Endothelial cell of umbilical vein (primary cell): Measurements from ENCODE around the gene SLC24A3. TPM values are rescaled to one million over a fixed set of nuclear protein-coding genes. Genes with fewer than 3 reads are reported as not detected.

Experiments
- BruUV-seq: library from RNA; stranded (reverse); fragments of 400-500 nt; replicated peaks from 2 replicates; lab custom pipeline; 2021; lab: Mats Ljungman, UMichigan
- CTCF ChIA-PET: fragments of 300-600, 350-600 bp; sonication (Branson Sonifier 250); formaldehyde crosslinking; loops from one replicate; lab custom pipeline; 2021; ENCODE audit warnings: antibody characterized with exemption, inconsistent platforms; lab: Charles Lee
- POLR2A ChIA-PET: fragments of 300-600, 350-600 bp; sonication (Branson Sonifier 250); formaldehyde crosslinking; loops from one replicate; lab custom pipeline; 2021; ENCODE audit warnings: antibody characterized with exemption, inconsistent platforms; lab: Charles Lee
- DNase-seq: peaks from one replicate; pipeline ENCODE4 v3.0.0-alpha.2; 2011; ENCODE audit warnings: low read depth, low spot score
- FAIRE-seq: peaks from 2 replicates; lab custom pipeline; 2011; peaks lifted over from hg19 to GRCh38; lab: Jason Lieb, UNC
- H2AFZ ChIP-seq: 2 replicates; pipeline ENCODE4 v1.6.0; 2012; ENCODE audit warnings: low read depth, low read length, control low read depth, inconsistent platforms
- H3K27ac ChIP-seq: 2 replicates; pipeline ENCODE4 v1.5.1; 2011; ENCODE audit warnings: low read depth, mild to moderate bottlenecking, control low read depth, low read length, moderate library complexity; ENCODE audit not compliant: insufficient read depth
- H3K27me3 ChIP-seq, 2 experiments: 2 replicates each; pipeline versions ENCODE4 v1.6.0 to v1.6.1; 2011; ENCODE audit warnings: low read length in 2 of 2, mixed read lengths in 1 of 2; ENCODE audit not compliant: control insufficient read depth in 2 of 2, insufficient read depth in 2 of 2
- H3K36me3 ChIP-seq, 2 experiments: 2 replicates in 1 of 2; 3 replicates in 1 of 2; pipeline ENCODE4 v1.5.1; 2011; ENCODE audit warnings: low read length in 2 of 2, mild to moderate bottlenecking in 1 of 2, moderate library complexity in 1 of 2; ENCODE audit not compliant: control insufficient read depth in 2 of 2, insufficient read depth in 2 of 2; ENCODE audit errors: extremely low read depth in 1 of 2
- H3K4me1 ChIP-seq: 3 replicates; pipeline ENCODE4 v1.5.1; 2011; ENCODE audit warnings: mild to moderate bottlenecking, low read length; ENCODE audit not compliant: control insufficient read depth, insufficient read depth; ENCODE audit errors: extremely low read depth
- H3K4me2 ChIP-seq: 2 replicates; pipeline ENCODE4 v1.6.1; 2011; ENCODE audit warnings: low read length, control low read depth, mixed read lengths; ENCODE audit not compliant: insufficient read depth
- H3K4me3 ChIP-seq, 3 experiments: fragments of 200-600 bp in 1 of 3; sonication (generic), shearing (Covaris generic) in 1 of 3; replicated peaks in 1 of 3; 2 replicates each; pipeline ENCODE4 v1.5.1; 2011 to 2016; ENCODE audit warnings: control low read depth in 3 of 3, low read length in 3 of 3, mild to moderate bottlenecking in 2 of 3, inconsistent platforms in 1 of 3, low read depth in 1 of 3, moderate library complexity in 1 of 3; ENCODE audit not compliant: insufficient read depth in 1 of 3
- H3K79me2 ChIP-seq: 2 replicates; pipeline ENCODE4 v1.6.0; 2012; ENCODE audit warnings: low read length, inconsistent platforms; ENCODE audit not compliant: control insufficient read depth, insufficient read depth
- H3K9ac ChIP-seq: replicated peaks from 2 replicates; pipeline ENCODE3; 2011; ENCODE audit warnings: low read length, control low read depth; ENCODE audit not compliant: insufficient read depth; ENCODE audit errors: extremely low read depth
- H3K9me1 ChIP-seq: replicated peaks from 3 replicates; pipeline ENCODE4 v1.6.0; 2011; ENCODE audit warnings: mild to moderate bottlenecking, low read length; ENCODE audit not compliant: control insufficient read depth, insufficient read depth; ENCODE audit errors: extremely low read depth
- H3K9me3 ChIP-seq: replicated peaks from 2 replicates; pipeline ENCODE4 v1.5.1; 2012; ENCODE audit warnings: low read length, inconsistent platforms; ENCODE audit not compliant: control insufficient read depth, insufficient read depth
- H4K20me1 ChIP-seq: replicated peaks from 2 replicates; pipeline ENCODE3; 2011; ENCODE audit warnings: mild to moderate bottlenecking, low read length; ENCODE audit not compliant: control insufficient read depth, insufficient read depth; ENCODE audit errors: extremely low read depth
- CTCF ChIP-seq, 2 donors: IDR thresholded peaks; 1 replicate in 1 of 2; 2 replicates in 1 of 2; pipeline ENCODE4 v1.5.1; 2011; ENCODE audit warnings: low read length in 2 of 2, mild to moderate bottlenecking in 2 of 2, moderate library complexity in 2 of 2, control low read depth in 1 of 2, inconsistent platforms in 1 of 2, low read depth in 1 of 2; ENCODE audit not compliant: insufficient read depth in 1 of 2; ENCODE audit errors: extremely low read depth in 1 of 2
- EZH2 ChIP-seq: IDR thresholded peaks from 2 replicates; pipeline ENCODE4 v1.6.1; 2012; ENCODE audit warnings: borderline replicate concordance, low read depth, mild to moderate bottlenecking, moderate library complexity, low read length, inconsistent platforms; ENCODE audit not compliant: severe bottlenecking
- FOS ChIP-seq: IDR thresholded peaks from 2 replicates; pipeline ENCODE4 v1.6.1; 2011; ENCODE audit warnings: mild to moderate bottlenecking, low read length, moderate library complexity, borderline replicate concordance; ENCODE audit not compliant: insufficient read depth
- GATA2 ChIP-seq: IDR thresholded peaks from 2 replicates; pipeline ENCODE4 v1.7.0; 2011; ENCODE audit warnings: low read depth, mild to moderate bottlenecking, moderate library complexity, mixed read lengths, low read length; ENCODE audit not compliant: insufficient read length, insufficient read depth
- JUN ChIP-seq: IDR thresholded peaks from 2 replicates; pipeline ENCODE4 v1.6.1; 2011; ENCODE audit warnings: borderline replicate concordance, low read depth; ENCODE audit not compliant: insufficient read length, insufficient read depth
- MYC ChIP-seq: IDR thresholded peaks from one replicate; pipeline ENCODE4 v1.6.1; 2011; ENCODE audit warnings: mild to moderate bottlenecking, low read depth, low read length
- POLR2AphosphoS5 ChIP-seq: IDR thresholded peaks from 2 replicates; pipeline ENCODE4 v1.6.1; 2012; ENCODE audit warnings: low read depth, mild to moderate bottlenecking, control low read depth, low read length, moderate library complexity; ENCODE audit not compliant: insufficient read depth
- dilution Hi-C: fragments of 300-500 bp; cut with MboI; formaldehyde crosslinking; loops from one replicate; pipeline ENCODE4 v1.15.0; 2019; ENCODE audit warnings: low sequenced_read_pairs; ENCODE audit not compliant: extremely low pct_ligation_motif_present
- intact Hi-C: fragments of 100-400 bp; cut with micrococcal nuclease; formaldehyde crosslinking; loops from one replicate; pipeline ENCODE4 v1.10.0; 2022
- polyA plus RNA-seq, 4 experiments: library from polyadenylated mRNA; depleted of rRNA in 3 of 4; stranded (reverse) in 3 of 4; unstranded in 1 of 4; fragments of >200 nt; gene quantifications; 2 replicates each; pipeline versions ENCODE4 v1.2.1 to v1.2.3, GENCODE V29; 2011 to 2012; ENCODE audit warnings: missing spikeins in 1 of 4
- total RNA-seq: library from RNA; stranded (reverse); gene quantifications from 2 replicates; pipeline ENCODE4 v1.2.3, GENCODE V29; 2021
- TF ChIP-seq, protein P1 (sequence below): IDR thresholded peaks from 2 replicates; pipeline ENCODE4 v1.6.1; 2011; ENCODE audit not compliant: insufficient read depth, insufficient read length

The SLC24A3 gene
- total and polyA plus RNA-seq, 2 donors (not counting 3 experiments of a cell fraction or from before 2014, with no cell fraction given), result not detected

- CTCF ChIA-PET, result no interaction called here
- TF ChIP-seq EZH2 (no peak), CTCF (IDR thresholded peaks at IDR 0.05; ENCODE audit: extremely low read depth in 1 of 2, insufficient read depth in 1 of 2, low read depth in 1 of 2, low read length in 2 of 2) (no peak), JUN (no peak), GATA2 (no peak), POLR2AphosphoS5 (no peak)
- TF ChIP-seq, protein P1, sequence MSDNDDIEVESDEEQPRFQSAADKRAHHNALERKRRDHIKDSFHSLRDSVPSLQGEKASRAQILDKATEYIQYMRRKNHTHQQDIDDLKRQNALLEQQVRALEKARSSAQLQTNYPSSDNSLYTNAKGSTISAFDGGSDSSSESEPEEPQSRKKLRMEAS, result no peak
- DNase-seq (no peak), FAIRE-seq (no peak)
- POLR2A ChIA-PET, result no interaction called here
- no peak overlapping the region for H2AFZ ChIP-seq
- no peak overlapping the region for H3K4me3 ChIP-seq
- no peaks in the 10 kb centered on the region for H3K9me3 ChIP-seq
- no peaks in the 10 kb centered on the region for H3K27me3 ChIP-seq
- no peak overlapping the region for H3K4me2 ChIP-seq
- H3K36me3 ChIP-seq, result no peaks in the 10 kb centered on the region
- H3K4me1 ChIP-seq, result no peaks in the 10 kb centered on the region
- no peaks in the 10 kb centered on the region for H3K79me2 ChIP-seq
- dilution Hi-C loops, result no loop called here
- no peak overlapping the region for H3K27ac ChIP-seq
- intact Hi-C loops, result no loop called here
- no peak overlapping the region for H3K9ac ChIP-seq
- no peaks in the 10 kb centered on the region for H4K20me1 ChIP-seq
- H3K9me1 ChIP-seq, result no peaks in the 10 kb centered on the region
- no TSS peak for BruUV-seq
Observed at GRCh38 chr20:19380211-19380610, 167.8 kb downstream of the SLC24A3 start.

DNA sequence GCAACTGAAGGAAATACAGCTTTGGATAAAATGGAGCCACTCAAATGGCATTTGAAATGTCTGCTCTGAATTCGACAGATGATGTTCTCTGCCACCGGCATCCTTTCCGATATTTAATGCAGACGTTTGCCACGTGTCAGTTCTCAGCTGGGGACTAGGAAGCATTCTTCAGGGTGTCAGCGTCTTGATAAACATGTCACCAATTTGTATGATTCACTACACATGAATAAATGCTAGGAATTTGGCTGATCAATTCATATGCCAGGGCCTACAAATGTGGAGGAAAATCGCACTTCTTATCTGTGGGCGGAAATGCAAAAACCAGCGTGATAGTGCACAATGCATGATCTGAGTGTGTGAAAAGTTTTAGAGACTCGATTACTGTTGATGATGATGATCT, 169.5 kb downstream of the SLC24A3 start:
- H3K9me3 ChIP-seq, result no peaks in the 10 kb centered on the region
- DNase-seq, result no peak
- H3K36me3 ChIP-seq, result no peaks in the 10 kb centered on the region
- H4K20me1 ChIP-seq, result no peaks in the 10 kb centered on the region
- TF ChIP-seq MYC (no peak), CTCF (IDR thresholded peaks at IDR 0.05; ENCODE audit: extremely low read depth in 1 of 2, insufficient read depth in 1 of 2, low read depth in 1 of 2, low read length in 2 of 2) (no peak), EZH2 (no peak), FOS (no peak)
- no TSS peak for BruUV-seq
- ChIA-PET POLR2A (no interaction called here), CTCF (no interaction called here)
- H3K79me2 ChIP-seq, result no peaks in the 10 kb centered on the region
- no peak overlapping the region for H3K9ac ChIP-seq
- H3K4me2 ChIP-seq, result no peak overlapping the region
- no peak overlapping the region for H3K27ac ChIP-seq
- H2AFZ ChIP-seq, result no peak overlapping the region
- intact Hi-C loops, result no loop called here
- no peaks in the 10 kb centered on the region for H3K27me3 ChIP-seq
- dilution Hi-C loops, result no loop called here
- no peaks in the 10 kb centered on the region for H3K9me1 ChIP-seq
- no peak overlapping the region for H3K4me3 ChIP-seq
- FAIRE-seq, result no peak
- H3K4me1 ChIP-seq, result no peaks in the 10 kb centered on the region
